ENCODE results near the gene CPT1B.
"Not testable (repeated sequence)": the region's sequence is repeated elsewhere in the genome, so short reads cannot be mapped to it uniquely, and the experiment has no call there.

- not testable (repeated sequence) for TF ChIP-seq CTCF (tag by site-specific recombination; IDR thresholded peaks at IDR 0.05); ZFP37 (tag by site-specific recombination; IDR thresholded peaks at IDR 0.05); ZNF112 (tag by site-specific recombination; IDR thresholded peaks at IDR 0.05); ZNF394 (tag by site-specific recombination; IDR thresholded peaks at IDR 0.05; ENCODE audit: borderline replicate concordance); ZNF488 (tag by site-specific recombination; IDR thresholded peaks at IDR 0.05); ATF2 (tag by site-specific recombination; IDR thresholded peaks at IDR 0.05; ENCODE audit: low read depth); ZNF76 (tag by site-specific recombination; IDR thresholded peaks at IDR 0.05; ENCODE audit: borderline replicate concordance, low read depth)
These were observed 30.0 kb upstream of the CPT1B start for GRCh38 chr22:50608058-50608840.
